ENCODE results near the gene SLC35D2.

The SLC35D2 gene

DNA sequence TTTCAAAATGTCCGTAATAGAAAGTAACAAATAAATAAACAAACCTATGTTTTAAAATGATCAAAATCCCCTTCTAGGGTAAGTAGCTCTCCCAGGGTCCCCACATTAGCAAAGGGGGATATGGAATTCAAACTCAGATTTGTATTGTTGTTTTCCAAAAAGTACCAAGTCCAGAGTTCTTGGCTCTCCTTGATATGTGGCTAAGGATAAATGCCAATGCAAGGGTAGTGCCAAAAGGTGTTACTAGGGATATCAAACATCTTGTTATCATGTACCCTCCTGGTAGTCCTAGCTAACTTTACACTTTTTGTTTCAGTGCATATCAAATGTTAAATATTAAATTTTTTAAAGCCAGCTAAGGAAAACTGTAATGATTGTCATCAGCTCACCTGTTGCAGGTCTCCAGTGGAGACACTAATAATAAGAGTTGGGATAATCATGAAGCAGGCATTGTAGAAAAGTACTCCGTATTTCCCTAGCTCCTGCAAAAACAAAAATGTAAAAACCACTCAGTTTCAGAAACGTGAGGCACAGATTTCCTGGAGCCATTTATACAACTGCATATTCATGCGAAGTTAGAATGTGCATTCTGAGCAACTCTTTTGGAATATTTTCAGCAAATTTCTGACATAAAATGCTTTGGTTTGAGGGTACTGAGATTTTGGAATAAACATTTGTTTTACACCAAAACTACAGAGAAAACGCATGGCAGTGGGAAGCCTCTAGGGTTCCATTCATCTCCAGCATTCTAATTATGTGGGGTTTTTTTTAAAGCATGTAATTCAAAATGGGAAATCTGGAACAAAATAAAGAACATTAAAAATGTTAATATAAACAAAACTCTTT, 39.8 kb downstream of the SLC35D2 start:
- DNase-seq (ENCODE audit: low read depth): no peak
- H3K4me3 ChIP-seq (ENCODE audit: low read depth, low read length): no peak overlapping the region
- TF ChIP-seq, protein P1, sequence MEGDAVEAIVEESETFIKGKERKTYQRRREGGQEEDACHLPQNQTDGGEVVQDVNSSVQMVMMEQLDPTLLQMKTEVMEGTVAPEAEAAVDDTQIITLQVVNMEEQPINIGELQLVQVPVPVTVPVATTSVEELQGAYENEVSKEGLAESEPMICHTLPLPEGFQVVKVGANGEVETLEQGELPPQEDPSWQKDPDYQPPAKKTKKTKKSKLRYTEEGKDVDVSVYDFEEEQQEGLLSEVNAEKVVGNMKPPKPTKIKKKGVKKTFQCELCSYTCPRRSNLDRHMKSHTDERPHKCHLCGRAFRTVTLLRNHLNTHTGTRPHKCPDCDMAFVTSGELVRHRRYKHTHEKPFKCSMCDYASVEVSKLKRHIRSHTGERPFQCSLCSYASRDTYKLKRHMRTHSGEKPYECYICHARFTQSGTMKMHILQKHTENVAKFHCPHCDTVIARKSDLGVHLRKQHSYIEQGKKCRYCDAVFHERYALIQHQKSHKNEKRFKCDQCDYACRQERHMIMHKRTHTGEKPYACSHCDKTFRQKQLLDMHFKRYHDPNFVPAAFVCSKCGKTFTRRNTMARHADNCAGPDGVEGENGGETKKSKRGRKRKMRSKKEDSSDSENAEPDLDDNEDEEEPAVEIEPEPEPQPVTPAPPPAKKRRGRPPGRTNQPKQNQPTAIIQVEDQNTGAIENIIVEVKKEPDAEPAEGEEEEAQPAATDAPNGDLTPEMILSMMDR (conservative IDR thresholded peaks at IDR 0.05; ENCODE audit: low read depth, low read length): no peak

DNA sequence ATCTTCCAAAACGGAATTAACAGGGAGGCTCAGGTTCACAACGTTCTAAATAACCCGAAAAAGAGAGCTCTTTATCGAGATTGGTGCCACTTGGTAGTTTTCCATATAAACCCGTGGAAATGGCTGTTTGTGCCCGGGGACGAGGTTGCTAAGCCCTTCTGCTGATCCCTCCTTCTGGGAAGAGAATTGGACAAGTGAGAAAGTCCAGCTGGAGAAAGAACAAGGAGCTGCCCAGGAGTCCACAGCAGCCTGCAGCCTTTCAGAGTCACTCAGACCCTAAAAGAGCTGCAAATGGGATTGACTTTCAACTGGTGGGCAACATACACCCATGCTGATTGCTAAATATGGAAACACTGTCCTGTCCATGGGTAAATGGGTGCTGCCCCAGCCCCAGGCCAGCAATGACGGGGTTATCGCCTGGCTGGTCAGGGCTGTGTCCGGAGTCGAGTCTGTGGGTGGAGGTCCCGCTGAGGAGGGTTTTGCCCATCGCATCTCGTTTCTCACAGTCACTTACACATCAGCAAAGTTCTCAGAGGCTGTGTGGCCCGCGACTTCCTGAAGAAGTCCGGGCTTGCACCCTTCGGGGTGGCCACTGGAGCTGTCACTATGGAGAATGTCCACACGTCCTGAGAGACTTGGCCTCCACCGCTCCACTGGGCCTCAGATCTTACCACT, 40.8 kb downstream of the SLC35D2 start:
- DNase-seq (ENCODE audit: low read depth): no peak
- H3K4me3 ChIP-seq (ENCODE audit: low read depth, low read length): no peak overlapping the region
- TF ChIP-seq, protein P1 (conservative IDR thresholded peaks at IDR 0.05; ENCODE audit: low read depth, low read length): no peak

- no peak overlapping the region for H3K4me3 ChIP-seq (ENCODE audit: low read depth, low read length)
- DNase-seq (ENCODE audit: low read depth): no peak
- TF ChIP-seq, protein P1 (conservative IDR thresholded peaks at IDR 0.05; ENCODE audit: low read depth, low read length): no peak
Measured at GRCh38 chr9:96340707-96341106, 42.8 kb downstream of the SLC35D2 start.

GRCh38 chr9:96338299-96338698, 45.2 kb downstream of the SLC35D2 start:
- TF ChIP-seq, protein P1 (conservative IDR thresholded peaks at IDR 0.05; ENCODE audit: low read depth, low read length): no peak
- DNase-seq (ENCODE audit: low read depth): no peak

GRCh38 chr9:96333958-96334357, 49.6 kb downstream of the SLC35D2 start:
- TF ChIP-seq, protein P1 (conservative IDR thresholded peaks at IDR 0.05; ENCODE audit: low read depth, low read length): no peak
- no peak for DNase-seq (ENCODE audit: low read depth)
- H3K4me3 ChIP-seq (ENCODE audit: low read depth, low read length): no peak overlapping the region

More at GRCh38 chr9:96338299-96338698, 45.2 kb downstream of the SLC35D2 start:
- H3K4me3 ChIP-seq (ENCODE audit: low read depth, low read length): no peak overlapping the region

DNA sequence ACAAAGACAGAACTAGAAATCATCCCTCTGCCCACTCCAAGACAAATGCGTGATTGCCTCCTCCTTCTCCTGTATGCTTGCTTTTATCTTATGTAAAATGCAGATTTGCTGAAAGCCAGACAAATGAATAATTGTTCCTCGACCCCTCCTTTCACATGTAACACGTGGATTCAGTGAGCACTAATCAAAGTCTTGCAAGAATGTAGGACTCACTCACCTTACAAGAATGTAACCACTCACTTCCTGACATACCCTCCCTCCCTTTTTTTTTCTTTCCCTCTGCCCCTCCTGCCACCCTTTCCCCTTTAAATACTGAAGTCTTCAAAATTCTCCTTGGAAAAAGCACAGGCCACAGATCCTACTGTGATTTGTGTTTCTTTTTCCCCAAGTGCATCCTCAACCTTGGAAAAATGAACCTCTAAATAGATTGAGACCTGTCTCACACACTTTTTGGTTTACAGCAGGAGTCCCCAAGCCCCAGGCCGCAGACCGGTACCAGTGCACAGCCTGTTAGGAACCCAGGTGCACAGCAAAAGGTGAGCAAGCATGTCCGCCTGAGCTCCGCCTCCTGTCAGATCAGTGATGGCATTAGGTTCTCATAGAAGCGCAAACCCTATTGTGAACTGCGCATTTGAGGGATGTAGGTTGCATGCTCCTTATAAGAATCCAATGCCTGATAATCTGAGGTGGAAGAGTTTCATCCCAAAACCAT, 52.1 kb downstream of the SLC35D2 start:
- no peak overlapping the region for H3K4me3 ChIP-seq (ENCODE audit: low read depth, low read length)
- DNase-seq (ENCODE audit: low read depth): peak; percentile 28
- TF ChIP-seq, protein P1 (conservative IDR thresholded peaks at IDR 0.05; ENCODE audit: low read depth, low read length): no peak
